MM.1S (cell line): ENCODE results near the gene SLC6A19.

ENCODE experiments used
- CTCF ChIP-seq: fragments of 300-600 bp; sonication (generic); IDR thresholded peaks from 2 replicates; pipeline ENCODE4 v1.5.1; 2016; ENCODE audit warnings: antibody characterized with exemption, low read length, mixed read lengths
- EZH2 ChIP-seq: fragments of 300-600 bp; sonication (generic); optimal IDR thresholded peaks from 2 replicates; pipeline ENCODE3; 2017; ENCODE audit warnings: low read depth, mild to moderate bottlenecking, antibody characterized with exemption, low read length, mixed read lengths
- EZH2phosphoT487 ChIP-seq: fragments of 300-600 bp; sonication (generic); IDR thresholded peaks from 2 replicates; pipeline ENCODE4 v1.6.1; 2018; ENCODE audit warnings: antibody characterized with exemption, low read length

DNA sequence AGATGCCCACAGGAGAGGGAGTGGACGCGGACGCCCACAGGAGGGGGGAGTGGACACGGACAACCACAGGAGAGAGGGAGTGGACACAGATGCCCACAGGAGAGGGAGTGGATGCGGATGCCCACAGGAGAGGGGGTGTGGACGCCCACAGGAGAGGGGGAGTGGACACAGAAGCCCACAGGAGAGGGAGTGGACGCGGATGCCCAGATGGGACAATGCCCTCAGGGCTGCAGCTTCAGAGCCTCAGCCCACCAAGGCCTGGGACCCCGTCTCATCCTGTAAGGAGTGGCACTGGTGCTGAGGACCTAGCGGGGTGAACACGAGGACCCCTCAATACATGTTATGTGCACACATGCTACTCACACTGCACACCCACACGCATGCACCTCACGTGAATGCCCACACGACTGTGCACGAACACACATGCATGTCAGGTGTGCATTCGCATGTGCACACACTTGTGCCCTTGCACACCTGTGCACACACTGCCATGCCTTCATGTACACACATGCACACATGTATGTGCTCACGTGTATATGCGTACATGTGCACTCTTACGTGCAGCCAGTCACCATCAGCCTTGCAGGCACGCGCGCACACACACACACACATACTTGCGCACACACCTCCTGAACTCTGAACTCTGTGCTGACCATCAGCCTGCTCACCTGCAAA, 58.5 kb downstream of the SLC6A19 start:
- no peak for TF ChIP-seq CTCF
- TF ChIP-seq EZH2phosphoT487 = no peak
- no peak for TF ChIP-seq EZH2
